Immature natural killer cell (primary cell): Measurements from ENCODE around the gene CXorf66. TPM values are rescaled to one million over a fixed set of nuclear protein-coding genes. Genes with fewer than 3 reads are reported as not detected.
"Not testable (repeated sequence)": the region's sequence is repeated elsewhere in the genome, so short reads cannot be mapped to it uniquely, and the experiment has no call there.

Experiments used
- DNase-seq, 3 donors: peaks; one replicate each; pipeline ENCODE4 v3.0.0; 2022; ENCODE audit warnings: mixed read lengths in 1 of 3
- H3K27ac Mint-ChIP-seq, 6 donors: one replicate each; pipeline ENCODE4 v1.8.0; 2020; ENCODE audit warnings: mixed read lengths in 6 of 6, mild to moderate bottlenecking in 5 of 6, inconsistent platforms in 4 of 6, moderate library complexity in 3 of 6
- H3K27me3 Mint-ChIP-seq, 3 donors: one replicate each; pipeline ENCODE4 v1.8.0; 2020 to 2021; ENCODE audit warnings: low read depth in 3 of 3, mild to moderate bottlenecking in 3 of 3, mixed read lengths in 3 of 3, moderate library complexity in 3 of 3, inconsistent platforms in 1 of 3
- H3K36me3 Mint-ChIP-seq, 3 donors: one replicate each; pipeline ENCODE4 v1.8.0; 2020; ENCODE audit warnings: mixed read lengths in 3 of 3, inconsistent platforms in 2 of 3, mild to moderate bottlenecking in 2 of 3
- H3K4me1 Mint-ChIP-seq, 2 donors: one replicate each; pipeline ENCODE4 v1.8.0; 2020; ENCODE audit warnings: inconsistent platforms in 2 of 2, mild to moderate bottlenecking in 2 of 2, mixed read lengths in 2 of 2, moderate library complexity in 1 of 2
- H3K4me3 Mint-ChIP-seq, 5 donors: one replicate each; pipeline ENCODE4 v1.8.0; 2020; ENCODE audit warnings: mild to moderate bottlenecking in 5 of 5, mixed read lengths in 5 of 5, inconsistent platforms in 3 of 5, moderate library complexity in 3 of 5
- H3K9me3 Mint-ChIP-seq, 6 donors: one replicate each; pipeline ENCODE4 v1.8.0; 2020; ENCODE audit warnings: mild to moderate bottlenecking in 6 of 6, mixed read lengths in 6 of 6, inconsistent platforms in 4 of 6, moderate library complexity in 3 of 6
- polyA plus RNA-seq, 3 donors: library from polyadenylated mRNA; unstranded; fragments of 300-500 nt; fragmentation: Illumina TruSeq; gene quantifications; one replicate each; pipeline ENCODE4 v1.2.3, GENCODE V29; 2021

Gene CXorf66
- polyA plus RNA-seq, 3 donors from 2014 or later: not detected

DNA sequence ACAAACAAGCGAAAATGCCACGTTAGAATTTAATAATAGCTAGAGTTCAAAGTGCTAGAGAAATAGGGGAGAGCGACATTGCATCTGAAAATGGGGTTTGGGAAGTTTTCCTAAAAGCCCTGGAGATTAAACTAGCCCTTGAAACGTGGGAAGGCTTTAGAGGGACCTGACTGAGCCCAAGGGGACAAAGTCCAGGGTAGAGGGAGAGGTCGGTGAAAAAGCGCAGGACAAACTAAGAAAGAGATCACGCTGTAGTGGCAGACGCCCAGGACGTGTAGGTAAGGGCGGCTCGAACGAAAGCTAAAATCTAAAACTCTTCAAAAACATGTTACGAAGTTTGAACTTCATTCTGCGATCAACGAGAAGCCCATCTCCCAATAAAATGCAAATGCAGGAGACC is 31.4 kb downstream of the CXorf66 start:
- Mint-ChIP-seq H3K4me3 (peak overlapping the region; percentile 90 to 96 (median 94)), H3K4me1 (peaks cover 13 to 29% of the 10 kb centered on the region in 2 donors), H3K9me3 (no peaks in the 10 kb centered on the region), H3K27me3 (peaks cover 3 to 9% (median 8%) of the 10 kb centered on the region in 3 donors), H3K27ac (no peak overlapping the region), H3K36me3 (no peaks in the 10 kb centered on the region)
- DNase-seq: no peak

DNA sequence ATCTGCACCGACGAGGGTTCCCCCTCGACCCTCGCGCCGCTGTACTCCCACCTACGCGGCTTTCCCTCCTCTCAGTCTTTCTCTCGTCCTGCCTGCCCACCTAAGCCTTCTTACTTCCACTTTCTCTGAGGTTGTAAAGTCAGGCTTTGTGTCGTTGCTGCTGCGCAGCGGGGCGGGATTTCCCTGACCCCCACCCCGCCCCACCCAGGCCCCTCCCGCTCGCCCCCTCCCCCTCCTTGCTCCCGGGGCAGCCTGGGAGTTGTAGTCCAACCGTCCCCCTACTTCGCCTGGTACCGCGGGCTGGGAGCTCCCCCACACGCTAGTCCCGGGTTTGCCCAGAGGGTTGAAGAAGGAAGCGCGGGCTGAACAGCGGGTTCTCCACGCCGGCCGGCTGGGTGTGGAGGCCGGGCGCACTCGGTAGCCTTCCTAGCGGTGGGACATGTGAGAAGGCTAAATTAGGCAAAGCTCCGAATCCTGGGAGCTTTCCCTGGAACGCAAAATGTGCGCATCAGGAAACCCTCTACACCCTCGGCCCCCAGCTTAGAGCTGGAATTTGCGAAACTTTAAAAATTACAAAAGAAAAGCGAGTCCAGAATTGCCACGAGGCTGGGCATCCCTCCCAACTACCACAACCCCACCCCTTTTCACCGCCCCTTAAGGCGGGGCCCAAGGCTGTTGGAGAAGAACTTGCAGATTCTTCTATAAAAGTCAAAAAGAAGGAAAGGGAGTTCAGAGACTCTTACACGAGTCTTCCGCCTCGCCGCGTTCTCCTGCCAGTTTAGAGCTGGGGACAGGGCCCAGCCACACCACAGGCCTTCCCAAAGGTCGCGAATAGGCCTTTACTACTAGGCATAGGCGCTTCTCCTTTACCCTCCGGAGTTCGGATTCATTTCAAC is 32.2 kb downstream of the CXorf66 start, which contains the start of gene ATP11C:
Gene ATP11C, minus strand, starts transcription at position 153 of the 896 bp plus-strand sequence. CDS start 1,011 bp downstream, outside the sequence.
- H3K27me3 Mint-ChIP-seq: peaks cover 6 to 9% (median 6%) of the 10 kb centered on the region in 3 donors
- peaks cover 13 to 35% of the 10 kb centered on the region in 2 donors for H3K4me1 Mint-ChIP-seq
- no peaks in the 10 kb centered on the region for H3K9me3 Mint-ChIP-seq
- H3K36me3 Mint-ChIP-seq: no peaks in the 10 kb centered on the region
- DNase-seq: peak; percentile 70 to 75 (median 74)
- peak within 1 kb of the TSS; percentile 93 to 99 (median 96) for H3K27ac Mint-ChIP-seq
- peak within 1 kb of the TSS; percentile 90 to 96 (median 94) for H3K4me3 Mint-ChIP-seq

- Mint-ChIP-seq H3K27ac (peak overlapping the region; percentile 93 to 99 (median 96)), H3K9me3 (no peaks in the 10 kb centered on the region), H3K4me1 (peaks cover 13 to 35% of the 10 kb centered on the region in 2 donors), H3K27me3 (peaks cover 6 to 9% (median 6%) of the 10 kb centered on the region in 3 donors), H3K4me3 (peak overlapping the region; percentile 90 to 96 (median 94)), H3K36me3 (no peaks in the 10 kb centered on the region)
- peak; percentile 59 to 65 (median 63) for DNase-seq
These were observed 33.0 kb downstream of the CXorf66 start for GRCh38 chrX:139932073-139932900.

GRCh38 chrX:139931646-139932072 is 33.7 kb downstream of the CXorf66 start:
- H3K27ac Mint-ChIP-seq: peak overlapping the region; percentile 40 to 73 (median 60)
- peak overlapping the region; percentile 68 to 84 (median 81) for H3K4me3 Mint-ChIP-seq
- DNase-seq: no peak
- H3K27me3 Mint-ChIP-seq: peaks cover 6 to 9% (median 6%) of the 10 kb centered on the region in 3 donors
- no peaks in the 10 kb centered on the region for H3K36me3 Mint-ChIP-seq
- H3K9me3 Mint-ChIP-seq: no peaks in the 10 kb centered on the region
- H3K4me1 Mint-ChIP-seq: peaks cover 13 to 35% of the 10 kb centered on the region in 2 donors

DNA sequence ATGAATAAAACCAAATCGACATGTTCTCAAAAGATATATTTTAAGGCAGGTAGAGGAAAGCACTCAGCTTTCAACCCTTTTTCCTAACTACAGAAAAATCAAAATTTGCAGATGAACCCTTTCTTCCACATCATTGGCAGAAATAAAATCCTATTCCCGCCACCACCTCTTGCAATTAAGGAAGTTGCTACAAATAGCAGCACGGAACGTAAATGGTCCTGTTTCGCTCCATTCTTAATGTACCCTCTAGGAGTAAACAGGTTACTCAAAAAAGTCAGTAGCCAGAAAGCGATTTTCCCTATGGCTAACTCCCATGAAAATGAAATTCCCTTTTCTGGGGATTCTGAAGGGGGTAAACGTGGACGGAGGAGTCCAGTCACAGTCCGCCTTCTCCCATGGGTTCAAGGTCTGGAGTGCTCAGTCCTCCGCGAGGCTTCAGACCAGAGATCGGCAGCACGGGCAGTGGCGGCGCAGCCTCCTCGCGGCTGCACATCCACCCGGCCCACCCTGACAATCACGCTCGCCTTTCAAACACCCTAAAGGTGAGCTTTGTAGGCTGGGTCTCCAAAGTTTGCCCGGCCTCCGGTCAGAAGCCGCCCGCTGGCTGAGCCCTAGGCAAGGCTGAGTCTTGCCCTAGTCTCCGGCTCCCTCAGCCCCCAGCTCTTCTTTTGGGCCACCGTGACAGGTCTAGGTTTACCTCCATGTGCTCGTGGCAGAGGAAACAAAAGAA is 34.2 kb downstream of the CXorf66 start:
- Mint-ChIP-seq H3K9me3 (no peaks in the 10 kb centered on the region), H3K4me3 (peak overlapping the region; percentile 68 to 84 (median 81)), H3K27me3 (peaks cover 6 to 9% (median 6%) of the 10 kb centered on the region in 3 donors), H3K36me3 (no peaks in the 10 kb centered on the region), H3K27ac (peak overlapping the region; percentile 28 to 73 (median 54)), H3K4me1 (peaks cover 13 to 35% of the 10 kb centered on the region in 2 donors)
- DNase-seq: peak; percentile 10 to 20 (median 16)

- Mint-ChIP-seq H3K27me3 (peaks cover 6 to 9% (median 7%) of the 10 kb centered on the region in 3 donors), H3K27ac (peak overlapping the region in 1 of 6 donors; percentile 5), H3K4me1 (peaks cover 13 to 40% of the 10 kb centered on the region in 2 donors), H3K9me3 (no peaks in the 10 kb centered on the region), H3K4me3 (peak overlapping the region; percentile 68 to 84 (median 81)), H3K36me3 (no peaks in the 10 kb centered on the region)
- no peak for DNase-seq
These were observed 34.9 kb downstream of the CXorf66 start for GRCh38 chrX:139930401-139930800.

GRCh38 chrX:139929876-139930275 is 35.4 kb downstream of the CXorf66 start:
- Mint-ChIP-seq H3K36me3 (no peaks in the 10 kb centered on the region), H3K27ac (no peak overlapping the region), H3K4me1 (peaks cover 13 to 42% of the 10 kb centered on the region in 2 donors), H3K4me3 (peak overlapping the region in 2 of 5 donors; percentile 68 to 82), H3K9me3 (no peaks in the 10 kb centered on the region), H3K27me3 (peaks cover 7 to 9% (median 8%) of the 10 kb centered on the region in 3 donors)
- DNase-seq: no peak

- peak overlapping the region in 1 of 6 donors; percentile 41 for H3K27ac Mint-ChIP-seq
- H3K4me1 Mint-ChIP-seq: peaks cover 8 to 36% of the 10 kb centered on the region in 2 donors
- H3K36me3 Mint-ChIP-seq: no peaks in the 10 kb centered on the region
- no peak for DNase-seq
- H3K4me3 Mint-ChIP-seq: no peak overlapping the region
- peaks cover 4 to 11% (median 4%) of the 10 kb centered on the region in 3 donors for H3K27me3 Mint-ChIP-seq
- no peaks in the 10 kb centered on the region for H3K9me3 Mint-ChIP-seq
These were observed 40.6 kb downstream of the CXorf66 start for GRCh38 chrX:139924696-139925095.

- DNase-seq: no peak
- no peaks in the 10 kb centered on the region for H3K9me3 Mint-ChIP-seq
- H3K27ac Mint-ChIP-seq: peak overlapping the region in 1 of 6 donors; percentile 41
- peaks cover 8 to 31% of the 10 kb centered on the region in 2 donors for H3K4me1 Mint-ChIP-seq
- H3K4me3 Mint-ChIP-seq: no peak overlapping the region
- peaks cover 4 to 11% (median 4%) of the 10 kb centered on the region in 3 donors for H3K27me3 Mint-ChIP-seq
- no peaks in the 10 kb centered on the region for H3K36me3 Mint-ChIP-seq
These were observed 41.1 kb downstream of the CXorf66 start for GRCh38 chrX:139924069-139924695.

- Mint-ChIP-seq H3K4me1 (peaks cover 16 to 36% of the 10 kb centered on the region in 2 donors), H3K27me3 (peaks cover 2 to 11% (median 4%) of the 10 kb centered on the region in 3 donors), H3K27ac (peak overlapping the region in 1 of 6 donors; percentile 42)
- not testable (repeated sequence) for H3K36me3 Mint-ChIP-seq, H3K4me3 Mint-ChIP-seq, H3K9me3 Mint-ChIP-seq, DNase-seq
These were observed 44.2 kb downstream of the CXorf66 start for GRCh38 chrX:139921142-139921541.

- peak overlapping the region in 1 of 6 donors; percentile 1 for H3K27ac Mint-ChIP-seq
- H3K27me3 Mint-ChIP-seq: peaks cover 2 to 8% (median 4%) of the 10 kb centered on the region in 3 donors
- H3K9me3 Mint-ChIP-seq: no peaks in the 10 kb centered on the region
- H3K36me3 Mint-ChIP-seq: no peaks in the 10 kb centered on the region
- DNase-seq: no peak
- H3K4me1 Mint-ChIP-seq: peaks cover 16 to 30% of the 10 kb centered on the region in 2 donors
- no peak overlapping the region for H3K4me3 Mint-ChIP-seq
These were observed 45.0 kb downstream of the CXorf66 start for GRCh38 chrX:139920316-139920715.

DNA sequence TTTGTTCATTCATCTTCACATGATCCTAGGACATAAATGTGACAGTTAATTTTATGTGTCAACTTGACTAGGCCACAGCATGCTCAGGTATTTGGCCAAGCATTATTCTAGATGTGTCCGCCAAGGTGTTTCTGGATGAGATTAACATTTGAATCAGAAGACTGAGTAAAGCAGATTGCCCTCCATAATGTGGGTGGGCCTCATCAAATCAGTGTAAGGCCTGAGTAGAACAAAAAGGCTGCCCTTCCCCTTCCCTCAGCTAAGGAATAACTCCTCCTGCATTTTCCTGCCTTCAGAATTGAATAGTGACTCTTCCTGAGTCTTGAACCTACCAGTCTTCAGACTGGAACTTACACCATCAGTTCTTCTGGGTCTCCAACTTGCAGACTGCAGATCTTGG is 50.9 kb downstream of the CXorf66 start:
- H3K36me3 Mint-ChIP-seq: no peaks in the 10 kb centered on the region

More for the DNA sequence above, 50.9 kb downstream of the CXorf66 start:
- no peaks in the 10 kb centered on the region for H3K9me3 Mint-ChIP-seq
- H3K4me3 Mint-ChIP-seq: no peak overlapping the region
- H3K27ac Mint-ChIP-seq: no peak overlapping the region
- H3K27me3 Mint-ChIP-seq: peaks cover 0 to 2% (median under 1%) of the 10 kb centered on the region in 3 donors
- no peak for DNase-seq
- H3K4me1 Mint-ChIP-seq: peaks cover 8 to 21% of the 10 kb centered on the region in 2 donors
